ENCODE data around the gene CABP2. TPM values are rescaled to one million over a fixed set of nuclear protein-coding genes. Genes with fewer than 3 reads are reported as not detected.

Gene CABP2
- total RNA-seq, 2 donors from 2014 or later, result not detected

DNA sequence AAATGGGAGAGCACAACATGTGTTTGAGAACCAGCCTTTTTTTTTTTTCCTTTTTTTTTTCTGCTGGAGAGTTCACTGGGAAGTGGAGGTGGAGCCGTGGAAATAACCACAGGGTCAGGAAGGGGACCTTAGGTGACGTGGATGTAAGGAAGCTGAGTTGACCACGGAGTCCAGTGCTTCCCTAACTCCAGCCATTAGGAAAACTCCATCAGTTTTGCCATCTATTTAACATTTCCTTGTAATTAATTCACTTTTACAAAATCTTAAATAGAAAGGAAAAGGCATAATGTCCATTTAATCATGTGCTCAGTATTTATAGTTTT, 13.3 kb downstream of the CABP2 start:
- Histone ChIP-seq H3K27ac (ENCODE audit: low read depth, low read length) (no peak overlapping the region), H3K27me3 (ENCODE audit: control insufficient read depth, insufficient read depth, low read length, poor library complexity, severe bottlenecking) (peaks cover 32% of the 10 kb centered on the region), H3K9me3 (ENCODE audit: control insufficient read depth, low read length) (no peaks in the 10 kb centered on the region), H3K36me3 (ENCODE audit: control insufficient read depth, insufficient read depth, low read length) (peaks cover 8% of the 10 kb centered on the region), H3K9ac (ENCODE audit: extremely low read depth, low read length, poor library complexity, severe bottlenecking) (no peak overlapping the region), H3K4me1 (ENCODE audit: control insufficient read depth, insufficient read depth, low read length) (peaks cover 12% of the 10 kb centered on the region), H3K4me3 (ENCODE audit: low read length) (no peak overlapping the region)
- 89% methylated on average over 3 of the region's 3 CpGs; no CpG with 5 or more reads in 1 of the 2 experiments for WGBS, 2 experiments (ENCODE audit: insufficient coverage in 1 of 2, insufficient read length in 1 of 2)
- TF ChIP-seq, protein P1, sequence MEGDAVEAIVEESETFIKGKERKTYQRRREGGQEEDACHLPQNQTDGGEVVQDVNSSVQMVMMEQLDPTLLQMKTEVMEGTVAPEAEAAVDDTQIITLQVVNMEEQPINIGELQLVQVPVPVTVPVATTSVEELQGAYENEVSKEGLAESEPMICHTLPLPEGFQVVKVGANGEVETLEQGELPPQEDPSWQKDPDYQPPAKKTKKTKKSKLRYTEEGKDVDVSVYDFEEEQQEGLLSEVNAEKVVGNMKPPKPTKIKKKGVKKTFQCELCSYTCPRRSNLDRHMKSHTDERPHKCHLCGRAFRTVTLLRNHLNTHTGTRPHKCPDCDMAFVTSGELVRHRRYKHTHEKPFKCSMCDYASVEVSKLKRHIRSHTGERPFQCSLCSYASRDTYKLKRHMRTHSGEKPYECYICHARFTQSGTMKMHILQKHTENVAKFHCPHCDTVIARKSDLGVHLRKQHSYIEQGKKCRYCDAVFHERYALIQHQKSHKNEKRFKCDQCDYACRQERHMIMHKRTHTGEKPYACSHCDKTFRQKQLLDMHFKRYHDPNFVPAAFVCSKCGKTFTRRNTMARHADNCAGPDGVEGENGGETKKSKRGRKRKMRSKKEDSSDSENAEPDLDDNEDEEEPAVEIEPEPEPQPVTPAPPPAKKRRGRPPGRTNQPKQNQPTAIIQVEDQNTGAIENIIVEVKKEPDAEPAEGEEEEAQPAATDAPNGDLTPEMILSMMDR (conservative IDR thresholded peaks at IDR 0.05), result no peak
- Mint-ChIP-seq H3K4me3 (peak overlapping the region; percentile 85), H3K36me3 (ENCODE audit: low read depth) (peaks cover 11% of the 10 kb centered on the region), H3K27me3 (ENCODE audit: insufficient read depth) (peaks cover 36% of the 10 kb centered on the region), H3K27ac (no peak overlapping the region), H3K9me3 (no peaks in the 10 kb centered on the region), H3K4me1 (peaks cover 20% of the 10 kb centered on the region)
- DNase-seq, result no peak

DNA sequence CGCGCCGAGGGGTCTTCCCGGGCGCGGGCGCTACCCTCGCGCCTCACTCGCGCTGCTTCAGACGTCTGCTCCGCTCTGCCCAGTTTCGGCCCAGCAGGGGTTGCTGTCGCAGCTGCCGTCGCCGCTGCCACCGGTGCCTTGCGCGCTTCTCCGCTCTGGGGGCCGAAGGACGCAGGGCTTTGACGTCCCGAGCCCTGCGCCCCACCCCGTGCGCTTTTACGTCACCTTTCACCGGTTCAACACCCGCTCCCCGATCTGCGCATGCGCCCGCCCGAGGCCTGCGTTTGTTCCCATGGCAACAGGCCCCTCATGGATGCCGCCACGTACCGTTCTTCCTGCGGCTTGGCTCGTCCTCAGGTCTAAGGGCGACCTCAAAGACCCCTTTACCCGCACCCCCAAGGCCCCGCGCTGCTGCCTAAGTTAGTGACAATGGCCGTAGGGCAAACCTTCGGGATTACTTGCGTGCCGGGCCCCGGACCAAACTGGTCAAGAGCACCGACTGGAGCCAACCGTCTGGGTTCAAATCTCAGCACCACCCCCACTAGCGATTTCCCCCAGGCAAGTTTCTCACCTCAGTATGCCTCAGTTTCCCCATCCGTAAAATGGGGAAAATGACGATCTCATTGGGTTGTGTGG, 14.6 kb downstream of the CABP2 start:
- Histone ChIP-seq H3K9ac (ENCODE audit: extremely low read depth, low read length, poor library complexity, severe bottlenecking) (peak overlapping the region; percentile 91), H3K27me3 (ENCODE audit: control insufficient read depth, insufficient read depth, low read length, poor library complexity, severe bottlenecking) (peaks cover 19% of the 10 kb centered on the region), H3K36me3 (ENCODE audit: control insufficient read depth, insufficient read depth, low read length) (peaks cover 8% of the 10 kb centered on the region), H3K4me3 (ENCODE audit: low read length) (peak overlapping the region; percentile 87), H3K27ac (ENCODE audit: low read depth, low read length) (peak overlapping the region; percentile 97), H3K9me3 (ENCODE audit: control insufficient read depth, low read length) (no peaks in the 10 kb centered on the region), H3K4me1 (ENCODE audit: control insufficient read depth, insufficient read depth, low read length) (peaks cover 12% of the 10 kb centered on the region)
- Mint-ChIP-seq H3K4me3 (peak overlapping the region; percentile 85), H3K36me3 (ENCODE audit: low read depth) (peaks cover 11% of the 10 kb centered on the region), H3K27ac (peak overlapping the region; percentile 94), H3K4me1 (peaks cover 21% of the 10 kb centered on the region), H3K9me3 (no peaks in the 10 kb centered on the region), H3K27me3 (ENCODE audit: insufficient read depth) (peaks cover 28% of the 10 kb centered on the region)
- TF ChIP-seq, protein P1 (conservative IDR thresholded peaks at IDR 0.05), result no peak
- WGBS, 2 experiments (ENCODE audit: insufficient coverage in 1 of 2, insufficient read length in 1 of 2), result 0 to 1% methylated on average over 23 to 56 of the region's 57 CpGs
- DNase-seq, result peak; percentile 98

DNA sequence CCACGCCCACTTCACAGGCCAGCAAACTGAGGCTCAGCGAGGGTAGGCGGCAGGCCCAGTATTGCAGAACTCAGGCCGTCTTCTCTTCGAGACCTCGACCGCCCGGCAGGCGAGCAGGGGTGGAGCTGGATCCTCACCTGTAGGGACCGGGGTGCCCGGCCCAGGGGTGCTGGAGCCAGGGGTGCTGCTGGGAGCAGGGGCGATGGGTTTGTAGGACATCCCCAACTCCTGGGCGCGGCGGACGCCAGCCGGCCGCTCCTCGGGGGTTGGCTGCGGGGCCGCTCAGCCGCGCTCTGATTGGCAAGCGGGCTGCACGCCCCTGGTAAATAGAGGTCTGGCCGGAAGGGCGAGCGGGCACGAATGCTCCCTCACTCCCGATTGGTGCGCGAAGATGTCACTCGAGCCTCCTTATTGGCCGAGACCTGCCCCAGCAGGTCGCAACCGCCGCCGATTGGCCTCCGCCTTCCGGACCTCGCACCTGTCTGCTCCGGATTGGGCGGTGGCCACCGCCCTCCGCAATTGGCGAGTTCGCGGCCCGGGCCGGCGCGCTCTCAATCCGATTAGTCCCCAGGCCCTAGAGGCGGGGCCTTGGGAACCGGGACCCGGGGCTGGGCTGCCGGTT, 15.3 kb downstream of the CABP2 start, which contains the start of gene CDK2AP2:
TSS of gene CDK2AP2 (minus strand) at position 299 of the 622 bp plus-strand sequence. CDS start at position 219, 80 bp downstream.
- DNase-seq, result peak; percentile 100
- H3K9ac ChIP-seq (ENCODE audit: extremely low read depth, low read length, poor library complexity, severe bottlenecking), result peak within 1 kb of the TSS; percentile 91
- peak within 1 kb of the TSS; percentile 85 for H3K4me3 Mint-ChIP-seq
- no peaks in the 10 kb centered on the region for H3K9me3 ChIP-seq (ENCODE audit: control insufficient read depth, low read length)
- TF ChIP-seq, protein P1 (conservative IDR thresholded peaks at IDR 0.05), result no peak
- peak within 1 kb of the TSS; percentile 97 for H3K27ac ChIP-seq (ENCODE audit: low read depth, low read length)
- H3K27me3 ChIP-seq (ENCODE audit: control insufficient read depth, insufficient read depth, low read length, poor library complexity, severe bottlenecking), result peaks cover 17% of the 10 kb centered on the region
- H3K4me3 ChIP-seq (ENCODE audit: low read length), result peak within 1 kb of the TSS; percentile 87
- H3K4me1 Mint-ChIP-seq, result peaks cover 23% of the 10 kb centered on the region
- H3K27me3 Mint-ChIP-seq (ENCODE audit: insufficient read depth), result peaks cover 24% of the 10 kb centered on the region
- WGBS, 2 experiments (ENCODE audit: insufficient coverage in 1 of 2, insufficient read length in 1 of 2), result 0% methylated on average over 35 to 57 of the region's 57 CpGs
- peaks cover 11% of the 10 kb centered on the region for H3K36me3 Mint-ChIP-seq (ENCODE audit: low read depth)
- peaks cover 12% of the 10 kb centered on the region for H3K4me1 ChIP-seq (ENCODE audit: control insufficient read depth, insufficient read depth, low read length)
- peak within 1 kb of the TSS; percentile 94 for H3K27ac Mint-ChIP-seq
- H3K9me3 Mint-ChIP-seq, result no peaks in the 10 kb centered on the region
- peaks cover 11% of the 10 kb centered on the region for H3K36me3 ChIP-seq (ENCODE audit: control insufficient read depth, insufficient read depth, low read length)

Measured in endodermal cell (in vitro differentiated cells).